ENCODE data around the gene PRUNE2.

PRUNE2 gene

DNA sequence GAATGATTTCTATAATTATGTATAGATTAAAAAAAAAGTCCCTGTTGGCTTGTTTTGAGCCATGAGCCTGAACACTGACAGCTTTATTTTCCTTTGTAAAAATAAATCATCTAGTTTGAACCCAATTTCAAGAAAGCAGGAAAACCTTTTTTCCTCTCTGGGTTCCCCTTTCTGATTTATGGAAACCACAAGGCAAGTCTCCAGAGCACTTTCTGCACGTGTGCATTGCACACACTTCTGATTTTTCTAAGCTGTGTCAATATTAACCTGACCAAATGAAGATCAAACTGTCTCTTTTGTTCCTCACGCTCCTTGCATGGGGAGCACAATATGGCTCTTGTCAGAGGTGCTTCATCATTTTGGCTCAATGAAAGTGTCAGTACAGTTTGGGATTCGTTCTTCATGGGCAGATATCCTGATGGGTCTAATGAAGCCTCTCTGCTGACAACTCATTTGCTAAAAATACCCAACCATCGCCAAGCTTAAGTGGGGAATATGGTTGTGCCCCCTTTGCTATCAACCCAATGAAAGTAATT lies 180.8 kb downstream of the PRUNE2 start:
- peak; percentile 83 for DNase-seq

DNA sequence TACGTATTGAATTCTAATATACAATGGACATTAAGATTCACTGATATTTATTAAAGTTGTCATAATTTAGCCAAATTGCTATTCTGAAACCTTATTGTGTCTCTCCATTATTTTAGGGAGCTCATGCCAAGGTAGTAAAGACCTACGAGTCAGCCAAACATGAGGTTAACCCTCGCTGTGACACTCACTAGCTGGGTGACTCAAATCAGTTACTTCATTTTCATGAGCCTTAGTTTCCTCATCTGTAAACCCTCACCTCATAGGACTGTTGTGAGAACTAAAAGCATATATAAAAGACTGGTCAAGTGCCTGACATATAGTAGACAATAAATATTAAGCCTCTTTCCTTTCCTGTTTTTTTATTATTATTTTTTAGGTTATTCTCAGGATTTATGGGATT lies 185.7 kb downstream of the PRUNE2 start:
- no peak for DNase-seq

DNA sequence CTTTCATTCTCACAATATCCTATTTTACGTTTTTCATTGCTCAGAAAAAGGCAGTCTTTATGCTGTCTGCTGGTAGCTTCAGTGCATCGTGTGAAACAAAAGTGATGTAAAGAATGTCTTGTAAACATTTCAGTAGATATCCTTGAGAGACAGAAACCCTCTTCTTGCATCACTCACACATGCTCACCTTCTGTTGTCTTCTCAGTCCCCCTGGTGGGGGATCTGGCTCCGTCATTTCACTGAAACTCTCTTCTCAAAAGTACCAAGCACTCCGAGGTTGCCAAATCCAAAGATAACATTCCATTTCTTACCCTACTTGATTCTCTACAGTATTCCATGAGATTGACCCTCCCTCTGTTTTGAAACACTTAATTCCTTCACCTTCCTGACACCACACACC lies 187.7 kb downstream of the PRUNE2 start:
- DNase-seq, result no peak

DNA sequence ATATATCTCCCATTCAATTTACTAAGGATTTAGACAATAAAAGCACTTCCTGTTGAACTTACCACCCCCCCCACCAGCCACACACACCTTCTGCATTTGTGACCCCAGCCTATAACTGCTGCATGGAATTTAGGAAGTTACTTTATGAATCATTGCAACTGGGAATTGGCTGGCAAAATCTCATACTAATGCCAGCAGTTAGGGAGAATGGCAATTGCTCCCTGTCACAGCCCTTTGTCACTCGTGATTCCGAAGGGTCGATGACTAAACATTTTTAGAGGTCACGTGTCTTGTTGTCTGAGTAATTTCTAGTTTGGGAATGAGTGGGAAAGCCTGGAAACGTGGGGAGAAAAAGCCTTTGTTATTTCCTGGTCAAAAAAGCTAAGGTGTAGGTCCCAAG lies 188.3 kb downstream of the PRUNE2 start:
- no peak for DNase-seq

- peak; percentile 75 for DNase-seq
Observed at GRCh38 chr9:76717176-76717575, 188.7 kb downstream of the PRUNE2 start.

DNA sequence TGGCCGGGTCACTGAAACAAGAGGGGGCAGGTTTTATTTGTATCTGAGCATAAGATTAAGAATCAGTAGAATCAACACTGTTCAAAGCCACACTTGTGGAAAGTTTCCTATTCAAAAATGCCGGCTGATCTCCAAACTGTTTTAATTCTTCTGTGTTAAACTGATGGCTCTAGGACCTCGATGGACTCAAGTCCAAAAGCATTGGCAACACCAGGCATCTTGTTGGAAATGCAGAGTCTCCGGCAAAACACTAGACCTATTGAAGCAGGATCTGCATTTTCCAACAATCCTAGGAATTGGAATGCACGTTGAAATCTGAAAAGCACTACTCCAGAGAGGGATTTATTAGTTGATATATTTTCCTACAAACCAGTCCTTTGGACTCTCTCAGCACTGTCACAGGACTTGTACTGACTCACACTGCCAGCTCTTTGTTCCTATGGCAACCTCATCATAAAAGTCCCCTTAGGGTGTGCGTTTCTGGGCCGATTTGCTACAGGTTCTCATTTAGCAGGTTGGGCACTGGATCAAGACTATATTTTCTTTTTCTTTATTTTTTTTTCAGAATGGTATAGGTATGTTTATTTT lies 189.7 kb downstream of the PRUNE2 start:
- DNase-seq, result peak; percentile 31

DNA sequence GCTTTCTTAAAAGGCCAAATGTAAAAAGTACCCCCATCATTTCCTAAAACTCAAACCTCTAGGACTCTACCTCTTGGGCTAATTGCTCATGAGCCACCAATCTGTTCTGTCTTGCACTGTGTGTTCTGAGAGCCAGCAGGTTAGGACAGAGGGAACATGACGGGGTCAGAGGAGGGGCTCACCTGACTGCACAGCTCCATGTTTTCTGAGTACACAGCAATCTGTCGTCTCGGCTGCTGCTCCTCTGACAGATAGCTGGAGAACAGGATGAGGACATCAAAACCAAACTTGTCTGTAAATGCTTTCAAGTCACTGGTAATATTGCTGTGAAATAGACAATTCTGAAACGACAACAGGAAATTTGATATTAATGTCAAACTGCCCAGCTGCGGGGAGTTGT lies 192.5 kb downstream of the PRUNE2 start:
- DNase-seq, result no peak

GRCh38 chr9:76709020-76709419 lies 196.9 kb downstream of the PRUNE2 start:
- no peak for DNase-seq

DNA sequence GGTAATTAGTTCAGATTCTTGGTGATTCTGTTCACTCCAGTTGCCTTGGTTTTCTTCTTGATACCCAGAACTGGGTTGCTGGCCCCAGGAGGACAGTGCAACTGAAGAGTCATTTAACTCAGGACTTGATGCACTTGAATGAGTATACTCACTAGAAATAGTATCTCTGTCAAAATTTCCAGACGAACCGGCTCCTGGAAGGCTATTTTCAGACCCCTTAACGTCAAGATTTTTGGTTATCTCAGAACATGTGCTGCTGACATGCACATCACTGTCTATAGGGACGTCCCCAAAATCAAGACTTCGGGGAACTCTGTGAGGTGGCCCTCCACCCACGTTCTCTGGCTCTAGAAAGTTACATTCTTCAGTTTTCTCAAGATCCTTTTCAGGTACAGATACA lies 198.4 kb downstream of the PRUNE2 start:
- no peak for DNase-seq

DNA sequence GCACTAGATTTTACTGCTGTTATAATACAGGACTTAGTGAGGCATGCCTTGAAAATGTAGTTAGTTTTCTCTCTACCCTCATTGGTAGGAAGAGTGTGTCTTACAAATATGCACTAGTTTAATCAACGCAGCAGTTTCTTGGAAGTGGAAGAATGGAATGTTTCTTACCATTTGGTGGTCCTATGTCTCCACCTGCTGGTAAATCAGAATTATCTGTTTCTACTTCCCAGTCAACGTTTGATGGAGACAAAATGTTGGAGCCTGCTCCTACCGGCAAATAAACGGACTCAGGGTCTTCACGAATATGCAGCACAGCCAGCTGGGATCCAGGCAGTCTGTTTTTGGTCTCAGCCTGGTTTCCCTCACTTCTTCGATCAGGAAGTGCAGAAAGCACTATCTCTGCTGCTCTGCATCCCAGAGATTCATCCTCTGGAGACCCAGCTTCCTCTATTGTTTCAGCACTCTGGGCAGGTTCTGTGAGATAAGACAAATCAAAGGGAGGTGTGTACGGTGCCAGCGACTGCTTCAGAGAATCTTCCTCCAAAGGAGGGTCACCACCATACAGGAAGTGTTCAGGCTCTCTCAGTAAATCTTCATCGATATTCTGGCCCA lies 201.2 kb downstream of the PRUNE2 start:
- DNase-seq, result peak; percentile 54

GRCh38 chr9:76703270-76703669 lies 202.6 kb downstream of the PRUNE2 start:
- no peak for DNase-seq

- DNase-seq, result no peak
Observed at GRCh38 chr9:76701441-76702039, 204.4 kb downstream of the PRUNE2 start.

GRCh38 chr9:76700916-76701315 lies 205.0 kb downstream of the PRUNE2 start:
- DNase-seq, result no peak

- no peak for DNase-seq
Observed at GRCh38 chr9:76699971-76700370, 205.9 kb downstream of the PRUNE2 start.

GRCh38 chr9:76697554-76697953 lies 208.4 kb downstream of the PRUNE2 start:
- no peak for DNase-seq

- DNase-seq, result no peak
Observed at GRCh38 chr9:76697081-76697480, 208.8 kb downstream of the PRUNE2 start.

DNA sequence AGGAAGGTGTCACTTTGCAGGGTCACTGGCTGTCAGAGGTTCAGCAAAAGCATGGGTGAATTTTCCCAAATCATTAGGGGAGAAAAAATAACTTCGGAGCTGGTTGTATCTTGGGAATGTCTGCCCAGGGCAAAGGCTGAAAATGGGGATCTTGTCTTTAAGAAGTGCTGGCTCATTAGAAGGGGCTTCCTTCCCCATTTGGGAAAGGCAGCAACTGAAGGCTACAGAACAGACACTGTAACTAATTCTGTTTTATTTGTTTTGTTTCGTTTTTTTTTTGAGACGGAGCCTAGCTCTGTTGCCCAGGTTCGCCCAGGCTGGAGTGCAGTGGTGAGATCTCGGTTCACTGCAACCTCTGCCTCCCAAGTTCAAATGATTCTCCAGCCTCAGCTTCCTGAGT lies 212.0 kb downstream of the PRUNE2 start:
- DNase-seq, result no peak

GRCh38 chr9:76692458-76693129 lies 213.3 kb downstream of the PRUNE2 start:
- DNase-seq, result no peak

- DNase-seq, result peak; percentile 18
Observed at GRCh38 chr9:76691517-76692313, 214.2 kb downstream of the PRUNE2 start.

- no peak for DNase-seq
Observed at GRCh38 chr9:76690973-76691370, 214.9 kb downstream of the PRUNE2 start.

- DNase-seq, result no peak
Observed at GRCh38 chr9:76690246-76690972, 215.5 kb downstream of the PRUNE2 start.
